GM12878 (cell line): ENCODE data around the gene KIRREL1.

Experiments used
- CREM ChIP-seq: IDR thresholded peaks from 2 replicates; pipeline ENCODE4 v1.6.1; 2014; ENCODE audit warnings: antibody characterized with exemption, low read depth
- EZH2 ChIP-seq: IDR thresholded peaks from 2 replicates; pipeline ENCODE4 v1.6.1; 2012; ENCODE audit warnings: low read depth, mild to moderate bottlenecking, control low read depth, inconsistent platforms, low read length, borderline replicate concordance; ENCODE audit not compliant: control insufficient read depth
- NR2C2 ChIP-seq: IDR thresholded peaks from 2 replicates; pipeline ENCODE4 v1.6.1; 2011; ENCODE audit warnings: borderline replicate concordance, low read depth; ENCODE audit not compliant: control insufficient read depth, insufficient read length
- YY1 ChIP-seq: IDR thresholded peaks from 2 replicates; pipeline ENCODE4 v1.6.1; 2011; ENCODE audit warnings: low read depth, mild to moderate bottlenecking, low read length
- TF ChIP-seq, protein P1 (sequence below), 3 experiments: IDR thresholded peaks in 2 of 3; conservative IDR thresholded peaks in 1 of 3; 2 replicates each; pipeline ENCODE4 v1.5.1; 2011; ENCODE audit warnings: low read depth in 3 of 3, low read length in 3 of 3, mild to moderate bottlenecking in 3 of 3, control low read depth in 2 of 3, moderate library complexity in 2 of 3, inconsistent platforms in 1 of 3, mixed read lengths in 1 of 3; ENCODE audit not compliant: control insufficient read depth in 2 of 3, insufficient read depth in 1 of 3; ENCODE audit errors: extremely low read depth in 1 of 3

DNA sequence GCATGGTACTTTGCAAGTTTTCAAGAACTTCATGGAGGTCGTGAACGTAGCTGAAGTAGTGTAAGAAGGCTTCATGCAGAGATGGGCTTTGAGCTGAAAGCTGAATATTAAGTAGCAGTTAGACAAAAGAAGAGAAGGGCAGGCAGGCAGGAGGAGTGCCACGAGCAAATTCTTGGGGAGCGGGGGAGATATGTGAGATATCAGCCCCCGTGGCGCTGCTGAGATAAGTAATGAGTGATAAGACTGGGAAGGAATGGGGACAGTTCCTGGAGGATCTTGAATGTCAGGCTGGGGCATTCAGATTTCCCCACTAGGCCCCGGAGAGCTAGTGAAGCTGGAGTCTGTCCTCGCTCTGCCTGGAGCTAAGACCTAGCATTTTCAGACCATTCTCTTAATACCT, 27.9 kb upstream of the KIRREL1 start:
- TF ChIP-seq NR2C2 (no peak), YY1 (no peak), EZH2 (no peak), CREM (no peak)
- TF ChIP-seq, protein P1, sequence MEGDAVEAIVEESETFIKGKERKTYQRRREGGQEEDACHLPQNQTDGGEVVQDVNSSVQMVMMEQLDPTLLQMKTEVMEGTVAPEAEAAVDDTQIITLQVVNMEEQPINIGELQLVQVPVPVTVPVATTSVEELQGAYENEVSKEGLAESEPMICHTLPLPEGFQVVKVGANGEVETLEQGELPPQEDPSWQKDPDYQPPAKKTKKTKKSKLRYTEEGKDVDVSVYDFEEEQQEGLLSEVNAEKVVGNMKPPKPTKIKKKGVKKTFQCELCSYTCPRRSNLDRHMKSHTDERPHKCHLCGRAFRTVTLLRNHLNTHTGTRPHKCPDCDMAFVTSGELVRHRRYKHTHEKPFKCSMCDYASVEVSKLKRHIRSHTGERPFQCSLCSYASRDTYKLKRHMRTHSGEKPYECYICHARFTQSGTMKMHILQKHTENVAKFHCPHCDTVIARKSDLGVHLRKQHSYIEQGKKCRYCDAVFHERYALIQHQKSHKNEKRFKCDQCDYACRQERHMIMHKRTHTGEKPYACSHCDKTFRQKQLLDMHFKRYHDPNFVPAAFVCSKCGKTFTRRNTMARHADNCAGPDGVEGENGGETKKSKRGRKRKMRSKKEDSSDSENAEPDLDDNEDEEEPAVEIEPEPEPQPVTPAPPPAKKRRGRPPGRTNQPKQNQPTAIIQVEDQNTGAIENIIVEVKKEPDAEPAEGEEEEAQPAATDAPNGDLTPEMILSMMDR (IDR thresholded peaks at IDR 0.05 in 2 of 3, conservative IDR thresholded peaks at IDR 0.05 in 1 of 3; ENCODE audit: control insufficient read depth in 2 of 3, extremely low read depth in 1 of 3, insufficient read depth in 1 of 3, low read depth in 3 of 3, low read length in 3 of 3) = no peak
